Inflammatory macrophage treated with lipopolysaccharide for 1 hour (primary cell): Measurements from ENCODE around the gene HS3ST4.
"Not testable (repeated sequence)": the region's sequence is repeated elsewhere in the genome, so short reads cannot be mapped to it uniquely, and the experiment has no call there.

ENCODE experiments used
- DNase-seq, 2 donors: peaks; one replicate each; pipeline ENCODE4 v3.0.0-alpha.2; 2020 to 2022

Gene HS3ST4

GRCh38 chr16:25734430-25735385, 42.9 kb downstream of the HS3ST4 start:
- no peak for DNase-seq

GRCh38 chr16:25735645-25736044, 43.9 kb downstream of the HS3ST4 start:
- no peak for DNase-seq

GRCh38 chr16:25747160-25747758, 55.5 kb downstream of the HS3ST4 start:
- peak in 1 of 2 donors; percentile 2 for DNase-seq

GRCh38 chr16:25748092-25748654, 56.4 kb downstream of the HS3ST4 start:
- DNase-seq: no peak

- no peak for DNase-seq
These were observed 58.9 kb downstream of the HS3ST4 start for GRCh38 chr16:25750488-25751216.

- DNase-seq: no peak
These were observed 59.6 kb downstream of the HS3ST4 start for GRCh38 chr16:25751230-25751835.

- DNase-seq: no peak
These were observed 72.7 kb downstream of the HS3ST4 start for GRCh38 chr16:25764466-25764865.

GRCh38 chr16:25771216-25771615, 79.5 kb downstream of the HS3ST4 start:
- no peak for DNase-seq

GRCh38 chr16:25771812-25772568, 80.2 kb downstream of the HS3ST4 start:
- no peak for DNase-seq

- not testable (repeated sequence) for DNase-seq
These were observed 84.5 kb downstream of the HS3ST4 start for GRCh38 chr16:25776214-25776613.

- DNase-seq: no peak
These were observed 91.5 kb downstream of the HS3ST4 start for GRCh38 chr16:25783226-25783625.

GRCh38 chr16:25785361-25785760, 93.6 kb downstream of the HS3ST4 start:
- no peak for DNase-seq

- no peak for DNase-seq
These were observed 95.0 kb downstream of the HS3ST4 start for GRCh38 chr16:25786748-25787147.

GRCh38 chr16:25788637-25789036, 96.9 kb downstream of the HS3ST4 start:
- no peak for DNase-seq

GRCh38 chr16:25796239-25796638, 104.5 kb downstream of the HS3ST4 start:
- DNase-seq: no peak

GRCh38 chr16:25798065-25798464, 106.3 kb downstream of the HS3ST4 start:
- DNase-seq: no peak

GRCh38 chr16:25799816-25800215, 108.1 kb downstream of the HS3ST4 start:
- no peak for DNase-seq

GRCh38 chr16:25812215-25812614, 120.5 kb downstream of the HS3ST4 start:
- no peak for DNase-seq

GRCh38 chr16:25817295-25817694, 125.5 kb downstream of the HS3ST4 start:
- DNase-seq: no peak

- DNase-seq: no peak
These were observed 126.1 kb downstream of the HS3ST4 start for GRCh38 chr16:25817876-25818275.

- DNase-seq: no peak
These were observed 132.1 kb downstream of the HS3ST4 start for GRCh38 chr16:25823891-25824290.

- DNase-seq: no peak
These were observed 135.9 kb downstream of the HS3ST4 start for GRCh38 chr16:25827709-25828108.
